Hypothalamus (tissue), 51 donors: ENCODE measurements around the gene PCSK2.

ENCODE experiments used
- DNase-seq, 51 donors: peaks; one replicate each; lab custom pipeline; 2025; lab: John Stamatoyannopoulos, UW

The PCSK2 gene

DNA sequence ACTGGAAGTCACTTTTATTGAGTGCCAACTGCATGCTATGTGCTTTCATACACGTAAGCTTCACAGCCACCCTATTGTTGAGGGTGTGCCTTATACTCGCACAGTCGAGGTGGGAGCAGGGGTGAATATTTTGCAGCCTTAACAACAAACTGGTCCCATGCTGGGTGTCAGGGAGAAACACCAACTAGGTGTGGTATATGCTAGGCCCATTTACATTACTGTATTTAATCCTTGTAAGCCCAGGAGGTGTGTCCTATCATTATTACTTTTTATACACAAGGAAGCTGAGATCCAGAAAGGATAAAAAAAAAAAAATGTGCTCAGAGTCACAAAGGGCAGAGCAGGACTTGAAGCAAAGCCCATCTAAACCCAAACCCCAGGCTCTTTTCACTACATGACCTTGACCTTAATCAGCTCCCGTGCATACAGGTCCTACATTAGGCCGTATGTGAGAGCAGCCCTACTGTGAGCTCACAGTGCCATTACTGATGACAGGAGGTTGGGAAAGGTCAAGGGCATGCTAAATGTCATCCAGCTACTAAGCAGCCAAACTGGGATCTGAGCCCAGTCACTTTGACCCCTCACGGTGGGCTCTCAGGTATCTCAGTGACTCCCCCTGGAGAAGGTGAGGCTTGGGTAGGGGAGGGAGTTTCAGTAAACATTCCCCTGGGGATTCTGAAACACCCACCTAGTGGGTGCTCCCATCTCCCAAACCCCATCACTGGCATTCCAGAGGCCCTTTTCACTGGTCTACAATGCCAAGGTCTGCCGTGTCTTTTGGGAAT, 242.6 kb downstream of the PCSK2 start:
- no peak for DNase-seq

DNA sequence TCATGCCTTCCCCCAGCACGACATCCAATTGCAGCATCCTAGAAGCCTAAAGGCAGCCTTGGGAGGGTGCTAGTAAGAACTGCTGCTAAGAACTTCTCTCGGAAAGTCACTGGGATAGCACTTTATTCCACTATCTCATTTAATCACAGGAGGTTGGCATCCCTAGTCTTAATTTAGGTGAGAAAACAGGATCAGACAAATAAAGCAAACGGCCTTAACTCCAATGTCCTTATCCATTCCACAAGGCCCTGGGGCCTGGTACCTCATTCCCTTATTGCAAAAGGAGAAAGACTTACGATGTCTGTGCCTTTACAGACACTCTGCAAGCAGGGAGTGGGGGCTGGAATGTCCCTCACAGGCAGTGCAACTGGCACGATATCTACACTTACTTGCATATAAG, 243.7 kb downstream of the PCSK2 start:
- no peak for DNase-seq

DNA sequence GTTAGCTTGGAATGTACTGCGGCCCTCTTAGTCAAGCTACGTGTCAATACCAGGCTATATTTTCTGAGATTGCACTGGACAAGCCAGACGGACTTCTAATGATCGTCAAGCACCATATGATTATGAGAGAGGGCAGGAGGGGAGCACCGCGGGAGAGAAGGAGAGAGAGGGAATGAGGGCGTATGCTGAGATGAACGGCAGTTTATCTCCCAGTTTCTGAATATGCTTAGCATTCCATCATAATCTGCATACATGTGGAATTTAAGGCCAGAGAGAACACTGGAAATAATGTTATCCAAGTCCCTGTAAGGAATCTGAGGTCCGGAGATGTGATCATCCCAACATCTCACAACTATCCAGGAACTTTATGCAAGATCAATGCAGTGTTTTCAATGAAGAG, 244.1 kb downstream of the PCSK2 start:
- no peak for DNase-seq

DNA sequence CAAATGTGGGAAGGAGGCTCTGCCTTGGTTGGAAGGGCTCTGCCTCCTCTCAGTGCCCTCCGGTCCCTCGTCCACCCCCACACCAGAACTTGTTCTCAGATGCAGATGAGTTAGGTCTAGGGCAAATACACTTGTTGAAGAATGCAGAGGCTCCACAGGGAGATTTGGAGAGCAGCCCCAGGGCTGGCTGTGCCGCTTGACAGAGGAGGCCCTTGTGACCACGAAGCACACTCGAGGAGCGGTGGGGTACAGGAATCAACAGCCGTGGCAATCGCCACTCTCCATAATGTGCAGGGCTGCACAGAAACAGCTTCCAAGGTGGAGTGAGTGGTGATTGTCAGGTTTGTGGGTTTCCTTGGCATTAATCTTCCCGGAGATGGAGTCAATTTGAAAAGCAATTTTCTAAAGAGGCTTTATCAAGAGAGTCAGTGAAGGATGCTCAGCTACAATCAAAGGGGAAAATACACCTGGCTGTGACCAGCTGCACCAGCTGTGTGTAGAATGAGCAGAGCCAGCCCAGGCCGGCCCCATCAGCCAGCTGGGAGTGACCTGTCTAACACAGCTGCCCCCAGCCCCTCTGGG, 244.9 kb downstream of the PCSK2 start:
- DNase-seq: no peak

DNA sequence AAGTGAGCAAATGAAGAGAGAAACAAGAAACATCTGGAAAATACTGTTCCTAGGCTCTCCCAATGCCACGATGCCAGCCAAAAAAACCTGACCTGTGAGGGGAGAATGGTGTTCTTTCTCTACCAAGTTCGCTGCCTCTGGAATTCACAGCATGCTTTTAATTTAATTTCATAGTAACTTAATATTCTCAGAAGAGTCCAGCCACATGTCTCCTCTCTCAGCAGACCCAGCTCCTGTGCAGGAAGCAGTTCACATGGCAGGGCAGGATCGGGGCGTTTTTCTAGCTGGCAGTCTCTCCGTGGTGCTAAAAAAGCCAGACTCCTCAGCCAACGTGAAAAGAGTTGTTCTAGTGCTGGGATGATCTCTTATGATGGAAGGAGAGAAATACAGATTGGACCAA, 246.8 kb downstream of the PCSK2 start:
- no peak for DNase-seq

DNA sequence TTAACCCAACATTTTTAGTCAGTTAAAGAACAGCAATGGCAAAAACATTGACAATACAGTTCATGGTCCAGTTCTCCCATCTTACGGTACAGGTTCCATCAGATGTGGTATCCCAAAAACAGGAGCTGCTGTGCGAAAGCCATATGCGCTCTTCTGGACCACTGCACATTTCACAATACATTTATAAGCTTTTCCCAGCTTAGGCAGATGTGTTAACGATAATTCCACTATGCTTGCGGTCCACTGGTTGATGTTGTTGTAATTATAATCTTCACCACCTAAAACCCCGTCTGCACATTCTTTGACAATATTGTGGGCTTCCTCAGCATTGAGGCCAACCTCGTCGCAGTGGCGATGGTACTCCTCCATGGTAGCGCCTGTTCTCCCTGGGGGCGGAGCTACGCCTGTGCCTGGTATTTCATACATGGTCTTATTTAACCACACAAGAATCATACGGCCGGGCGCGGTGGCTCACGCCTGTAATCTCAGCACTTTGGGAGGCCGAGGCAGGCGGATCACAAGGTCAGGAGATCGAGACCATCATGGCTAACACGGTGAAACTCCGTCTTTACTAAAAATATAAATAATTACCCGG, 252.3 kb downstream of the PCSK2 start:
- no peak for DNase-seq

DNA sequence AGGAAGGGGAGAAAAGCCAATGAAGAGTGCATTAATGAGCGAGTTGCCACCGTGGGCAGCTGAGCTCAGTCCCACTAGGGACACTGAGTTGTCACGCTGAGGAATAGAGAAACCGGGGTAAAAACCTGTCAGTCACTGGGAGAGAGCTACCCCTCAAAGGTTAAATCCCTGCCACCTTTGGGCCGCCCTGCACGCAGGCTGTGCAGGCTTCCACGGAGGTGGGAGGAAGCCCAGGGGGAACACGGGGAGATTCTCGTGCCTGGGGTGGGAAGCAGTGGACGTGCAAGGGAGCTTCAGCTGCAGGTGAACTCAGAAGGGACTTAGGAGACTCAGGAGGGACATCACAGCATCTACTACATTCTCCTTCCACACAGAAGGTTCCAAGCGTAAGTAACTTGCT, 253.9 kb downstream of the PCSK2 start:
- DNase-seq: no peak

DNA sequence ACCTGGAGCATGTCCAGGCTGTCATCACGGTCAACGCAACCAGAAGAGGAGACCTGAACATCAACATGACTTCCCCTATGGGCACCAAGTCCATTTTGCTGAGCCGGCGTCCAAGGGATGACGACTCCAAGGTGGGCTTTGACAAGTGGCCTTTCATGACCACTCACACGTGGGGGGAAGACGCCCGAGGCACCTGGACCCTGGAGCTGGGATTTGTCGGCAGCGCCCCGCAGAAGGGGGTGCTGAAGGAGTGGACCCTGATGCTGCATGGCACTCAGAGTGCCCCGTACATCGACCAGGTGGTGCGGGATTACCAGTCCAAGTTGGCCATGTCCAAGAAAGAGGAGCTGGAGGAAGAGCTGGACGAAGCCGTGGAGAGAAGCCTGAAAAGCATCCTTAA, 254.8 kb downstream of the PCSK2 start:
- DNase-seq: no peak

DNA sequence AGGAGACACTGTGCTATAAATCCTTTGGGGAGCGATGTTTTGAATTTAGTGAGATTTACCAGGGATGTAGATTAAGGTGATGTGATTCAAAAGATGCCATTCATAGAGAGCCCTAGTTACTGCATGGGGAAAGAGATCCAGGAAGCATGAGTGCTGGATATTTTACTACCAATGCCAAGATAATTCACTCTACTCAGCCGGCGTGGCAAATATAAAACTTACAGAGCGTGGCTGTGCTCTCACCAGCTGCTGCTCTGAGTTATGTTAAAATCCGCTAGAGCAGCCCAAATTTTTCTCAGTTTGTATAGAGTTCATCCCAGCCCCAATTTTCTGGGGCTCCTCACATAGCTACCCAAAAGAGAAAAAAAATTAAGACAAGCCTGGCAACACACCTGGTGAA, 255.7 kb downstream of the PCSK2 start:
- no peak for DNase-seq

DNA sequence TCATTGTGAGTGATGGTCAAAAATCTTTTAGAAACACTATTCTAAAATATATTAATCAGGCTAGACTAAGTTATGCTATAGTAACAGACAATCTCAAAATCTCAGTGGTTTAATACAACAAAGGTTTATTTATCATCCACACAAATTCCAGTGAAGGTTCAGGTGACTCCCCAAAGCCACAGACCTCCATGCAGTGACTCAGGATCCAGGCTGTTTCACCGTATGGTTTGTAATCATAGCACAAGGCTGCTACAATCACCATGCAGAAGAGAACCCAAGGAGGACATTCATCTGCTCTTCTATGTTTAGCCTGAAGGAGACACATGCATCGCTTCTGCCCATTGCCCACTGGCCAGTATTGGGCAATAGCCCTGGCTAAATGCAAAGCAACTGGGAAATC, 258.2 kb downstream of the PCSK2 start:
- no peak for DNase-seq

DNA sequence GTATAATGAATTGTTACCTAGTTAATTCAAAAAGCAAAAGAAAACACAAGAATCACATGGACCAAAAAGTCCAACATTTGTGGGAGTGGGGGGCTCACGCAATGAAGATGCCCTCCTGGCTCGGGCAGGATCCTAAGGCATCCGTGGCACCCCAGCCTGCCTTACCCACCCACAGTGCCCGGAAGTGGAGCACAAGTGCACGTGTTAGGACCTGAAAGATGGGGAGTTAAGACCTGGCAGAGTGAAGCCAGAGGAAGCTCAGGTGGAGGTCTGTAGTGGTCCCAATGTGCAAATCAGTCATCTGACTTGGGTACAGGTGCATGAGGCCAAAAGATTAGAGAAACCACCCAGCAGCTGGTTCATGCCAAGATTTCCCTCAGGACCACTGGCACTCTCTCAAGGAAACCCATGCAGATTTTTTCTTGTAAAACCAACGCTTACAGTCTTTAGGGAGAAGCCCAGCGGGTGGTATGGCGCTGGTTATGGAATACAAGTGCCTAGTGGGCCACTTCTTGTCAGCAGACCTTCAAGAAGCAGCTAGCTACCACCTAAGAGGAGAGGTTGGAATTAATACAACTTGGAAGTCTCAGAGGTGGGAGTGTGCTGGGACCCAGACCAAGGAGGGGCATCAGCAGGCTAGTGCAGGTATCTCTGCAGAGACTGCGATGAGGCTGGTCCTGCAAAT, 262.2 kb downstream of the PCSK2 start:
- no peak for DNase-seq

DNA sequence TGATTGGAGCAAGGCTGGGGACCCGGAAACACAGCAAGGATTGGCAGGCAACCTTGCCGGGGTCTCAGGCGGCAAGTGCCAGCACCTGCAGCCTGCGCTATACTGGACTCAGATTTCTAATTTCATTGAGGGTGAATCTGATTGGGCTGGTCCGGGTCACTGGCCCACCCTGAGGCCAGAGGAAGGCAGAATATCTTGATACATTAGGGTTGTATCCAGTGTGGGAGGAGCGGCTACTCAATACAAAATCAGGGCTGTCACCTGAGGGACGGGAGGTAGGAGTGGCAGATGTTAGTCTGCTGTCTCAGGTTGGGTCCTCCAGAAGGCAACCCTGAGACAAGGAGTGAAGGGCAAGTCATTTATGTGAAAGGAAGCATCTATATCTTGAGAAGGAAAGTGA, 263.7 kb downstream of the PCSK2 start:
- DNase-seq: no peak

DNA sequence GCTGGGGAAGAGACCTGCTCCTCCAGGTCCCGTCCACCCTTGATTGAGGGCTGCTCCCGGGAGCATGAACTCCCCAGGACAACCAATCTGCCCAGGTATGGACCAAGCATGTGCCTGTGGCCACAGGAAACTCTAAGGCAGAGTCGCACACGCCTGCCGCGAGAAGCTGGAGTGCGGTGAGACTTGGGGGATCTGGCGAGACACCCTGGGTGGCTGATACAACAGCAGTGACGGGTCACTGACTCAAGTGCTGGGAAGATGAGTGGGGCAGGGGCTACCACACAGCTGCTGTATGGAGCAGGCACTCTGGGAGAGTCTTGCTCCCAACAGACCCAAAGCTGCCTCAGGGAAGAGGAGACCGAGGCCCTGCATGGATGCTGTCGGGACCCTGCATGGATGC, 264.2 kb downstream of the PCSK2 start:
- DNase-seq: no peak

DNA sequence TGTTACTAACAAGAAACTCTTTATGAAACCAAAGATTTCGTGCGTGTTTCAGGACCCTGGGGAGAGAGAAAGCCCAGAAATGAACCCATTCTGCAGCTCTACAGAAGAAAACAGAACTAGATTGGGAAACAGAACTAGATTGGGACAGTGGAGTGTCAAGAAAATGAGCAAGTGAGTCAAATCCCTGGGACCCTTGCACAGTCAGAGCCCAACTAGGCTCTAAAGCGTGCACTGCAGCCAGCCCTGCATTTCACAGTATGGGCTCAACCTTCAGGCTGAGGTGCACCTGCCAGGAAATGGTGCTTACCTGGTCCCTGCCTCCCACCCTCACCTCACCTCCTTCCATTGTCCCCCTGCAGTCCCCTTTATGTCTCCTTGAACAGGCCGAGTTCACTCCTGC, 264.6 kb downstream of the PCSK2 start:
- DNase-seq: no peak

DNA sequence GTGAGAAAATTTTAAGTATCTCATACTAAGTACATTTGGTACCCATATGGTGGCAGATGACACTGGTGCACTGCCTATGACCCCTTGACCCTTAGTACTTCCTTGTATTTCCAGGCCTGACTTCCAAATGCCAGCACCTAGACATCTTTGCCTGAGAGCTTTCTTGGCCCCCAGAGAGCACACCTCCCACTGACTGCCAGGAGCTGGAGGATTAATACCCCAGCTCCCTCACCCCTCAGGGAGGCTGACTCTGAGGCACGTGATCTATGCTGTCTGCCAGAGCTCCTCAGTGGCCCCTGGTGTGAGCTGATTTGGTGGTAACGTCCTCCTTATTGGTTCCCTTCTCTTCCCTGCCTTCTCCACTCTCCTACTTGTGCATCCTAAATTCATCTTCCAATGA, 266.3 kb downstream of the PCSK2 start:
- DNase-seq: no peak

DNA sequence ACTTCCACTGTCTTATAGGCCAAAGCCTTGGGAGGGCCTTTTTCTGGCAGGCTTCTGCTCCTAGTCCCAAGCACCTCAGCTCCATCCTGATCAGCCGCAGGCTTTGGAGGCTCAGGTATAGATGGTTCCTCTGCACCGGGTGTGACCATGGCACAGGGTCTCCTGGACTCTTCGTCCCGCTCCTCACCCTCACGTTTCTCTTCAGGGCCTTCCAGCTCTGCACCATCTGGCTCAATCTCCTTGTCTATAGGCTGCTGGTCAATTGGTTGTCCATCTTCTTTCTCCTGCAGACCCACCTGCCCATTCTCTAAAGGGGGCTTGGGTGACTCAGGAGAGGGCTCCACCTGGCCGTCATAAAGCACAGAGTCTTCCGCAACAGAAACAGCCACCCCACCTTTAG, 267.4 kb downstream of the PCSK2 start:
- DNase-seq: no peak

DNA sequence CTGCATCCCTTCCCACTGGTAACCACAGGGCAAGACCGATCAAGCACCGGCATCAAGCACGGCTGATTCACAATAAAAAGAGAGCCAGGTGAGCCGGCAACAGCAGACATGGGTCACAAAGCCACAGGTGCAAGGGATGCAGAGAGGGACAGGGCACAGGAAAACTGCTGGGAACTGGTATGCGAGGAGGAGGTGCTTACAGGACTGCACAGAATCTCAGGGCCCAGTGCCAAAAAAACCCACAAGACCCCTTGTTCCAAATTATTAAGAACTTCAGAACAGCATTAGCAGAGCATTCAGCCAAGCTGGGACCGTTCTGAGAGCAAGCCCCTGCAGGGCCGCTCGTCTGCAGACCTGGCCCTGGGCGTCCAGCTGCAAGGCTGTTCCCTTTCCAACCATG, 269.0 kb downstream of the PCSK2 start:
- no peak for DNase-seq

DNA sequence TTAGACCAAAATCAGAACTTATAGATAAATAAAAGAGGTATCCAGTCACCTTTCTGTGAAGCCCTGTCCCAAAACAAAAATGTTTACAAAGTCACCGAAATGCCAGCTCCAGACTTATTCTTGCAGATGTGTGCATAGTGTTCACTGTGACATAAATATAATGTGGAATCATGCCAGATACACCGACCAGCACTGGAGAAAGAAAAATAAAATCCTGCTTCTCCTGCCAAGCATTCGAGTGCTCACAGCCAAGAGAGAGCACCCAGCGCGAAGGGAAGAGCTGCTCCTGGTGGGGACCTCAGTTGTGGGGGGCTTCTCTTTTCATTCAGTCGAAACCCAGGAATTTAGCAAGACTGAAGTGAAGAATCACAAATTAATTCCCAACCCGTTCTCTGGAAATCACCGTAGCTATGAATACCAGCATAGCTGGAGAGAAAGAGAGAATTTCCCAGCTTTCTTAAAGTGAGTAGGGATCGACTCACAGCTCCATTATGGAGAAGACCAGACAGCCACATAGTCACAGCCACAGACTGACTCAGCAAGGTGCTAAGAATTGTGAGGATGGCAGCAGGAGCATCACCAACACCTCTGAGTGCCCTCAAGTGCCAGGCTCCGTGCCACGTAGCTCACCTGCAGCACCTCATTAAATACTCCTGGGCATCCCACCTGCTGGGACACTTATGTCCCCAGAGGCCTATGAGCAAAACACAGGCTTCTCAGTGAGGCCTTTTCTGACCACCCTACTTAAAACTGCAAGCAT, 271.2 kb downstream of the PCSK2 start:
- DNase-seq: peak in 1 of 51 donors; percentile 12

DNA sequence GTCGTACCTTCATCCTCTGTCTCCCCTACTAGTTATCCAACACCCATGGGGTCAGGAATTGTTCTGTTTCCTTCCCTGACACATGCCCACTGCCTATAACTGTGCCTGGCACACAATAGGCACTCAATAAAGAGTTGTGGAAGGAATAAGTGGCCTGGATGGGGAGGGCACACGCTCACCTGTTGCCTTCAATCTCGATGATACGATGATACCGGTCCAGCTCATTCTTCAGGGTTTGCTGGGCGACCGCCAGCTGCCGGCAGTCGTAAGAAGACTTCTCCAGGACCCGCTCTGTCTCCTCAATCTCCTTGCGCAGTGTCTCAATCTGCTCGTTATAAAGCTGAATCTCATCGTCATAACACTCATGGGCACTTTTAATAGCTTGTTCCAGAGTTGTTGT, 271.8 kb downstream of the PCSK2 start:
- no peak for DNase-seq

DNA sequence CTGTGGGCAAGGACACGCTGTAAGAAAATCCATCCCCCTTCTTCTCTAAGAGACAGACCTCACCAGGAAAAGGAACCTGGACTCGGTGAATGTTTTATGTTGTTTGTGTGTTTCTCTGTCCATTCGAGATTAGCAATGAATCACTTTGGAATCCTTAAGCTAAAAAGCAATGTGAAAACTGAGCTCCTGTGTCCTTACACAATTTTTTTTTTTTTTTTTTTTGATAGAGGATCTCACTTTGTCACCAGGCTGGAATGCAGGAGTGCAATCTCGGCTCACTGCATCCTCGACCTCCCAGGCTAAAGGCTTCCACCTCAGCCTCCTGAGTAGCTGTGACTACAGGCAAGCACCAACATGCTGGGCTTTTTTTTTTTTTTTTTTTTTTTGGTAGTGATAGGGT, 272.2 kb downstream of the PCSK2 start:
- no peak for DNase-seq

DNA sequence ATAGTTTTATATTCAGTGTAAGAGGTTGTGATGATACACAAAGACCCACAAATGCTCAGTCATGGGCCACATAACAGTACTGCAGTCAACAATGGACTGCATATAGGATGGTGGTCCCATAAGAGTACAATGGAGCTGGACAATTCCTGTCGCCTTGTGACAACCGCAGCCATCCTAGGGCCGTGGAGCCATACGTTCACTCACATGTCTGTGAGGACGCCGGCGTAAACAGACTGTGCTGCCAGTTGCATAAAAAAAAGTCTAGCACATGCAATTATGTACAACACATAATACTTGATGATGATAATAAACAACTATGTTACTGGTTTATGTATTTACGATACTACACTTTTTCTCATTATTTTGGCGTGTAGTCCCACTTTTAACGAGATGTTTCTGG, 273.4 kb downstream of the PCSK2 start:
- DNase-seq: no peak
